CD8-positive, alpha-beta memory T cell (primary cell): Measurements from ENCODE around the gene RHBDL1. TPM values are rescaled to one million over a fixed set of nuclear protein-coding genes. Genes with fewer than 3 reads are reported as not detected.
A peak's percentile ranks its signal among the peaks of the same experiment; 100 is the strongest.

ENCODE experiments used
- CTCF ChIA-PET: fragments of 350-600 bp; sonication (Branson Sonifier 250); formaldehyde crosslinking; loops from one replicate; lab custom pipeline; 2021; ENCODE audit warnings: antibody characterized with exemption; lab: Charles Lee
- POLR2A ChIA-PET: fragments of 350-600 bp; sonication (Branson Sonifier 250); formaldehyde crosslinking; loops from one replicate; lab custom pipeline; 2021; ENCODE audit warnings: antibody characterized with exemption; lab: Charles Lee
- DNase-seq, 5 donors: peaks; one replicate each; pipeline versions ENCODE4 v3.0.0 to v3.0.0-alpha.2; 2020 to 2022; ENCODE audit warnings: mixed read lengths in 1 of 5
- H3K27ac ChIP-seq: one replicate; pipeline ENCODE4 v1.7.0; 2013; ENCODE audit warnings: low read depth, mild to moderate bottlenecking, low read length, moderate library complexity
- H3K27me3 ChIP-seq: 2 replicates; pipeline ENCODE4 v1.7.0; 2013; ENCODE audit warnings: low read length, mild to moderate bottlenecking; ENCODE audit not compliant: insufficient read depth, poor library complexity, severe bottlenecking
- H3K36me3 ChIP-seq: 2 replicates; pipeline ENCODE4 v1.7.0; 2013; ENCODE audit warnings: mild to moderate bottlenecking, low read length, moderate library complexity; ENCODE audit not compliant: insufficient read depth
- H3K4me1 ChIP-seq: 2 replicates; pipeline ENCODE4 v1.7.0; 2013; ENCODE audit warnings: mild to moderate bottlenecking, low read length, moderate library complexity; ENCODE audit not compliant: insufficient read depth
- H3K4me3 ChIP-seq: 2 replicates; pipeline ENCODE4 v1.7.0; 2013; ENCODE audit warnings: mild to moderate bottlenecking, low read length
- H3K9me3 ChIP-seq: 2 replicates; pipeline ENCODE4 v1.7.0; 2013; ENCODE audit warnings: mild to moderate bottlenecking, low read length
- H3K27ac Mint-ChIP-seq, 8 donors: one replicate each; pipeline ENCODE4 v1.8.0; 2020 to 2021; ENCODE audit warnings: mixed read lengths in 8 of 8, mild to moderate bottlenecking in 6 of 8, inconsistent platforms in 3 of 8, moderate library complexity in 3 of 8
- H3K27me3 Mint-ChIP-seq, 2 donors: one replicate each; pipeline ENCODE4 v1.8.0; 2020 to 2021; ENCODE audit warnings: mixed read lengths in 2 of 2, mild to moderate bottlenecking in 1 of 2, moderate library complexity in 1 of 2
- H3K36me3 Mint-ChIP-seq, 3 donors: one replicate each; pipeline ENCODE4 v1.8.0; 2020 to 2021; ENCODE audit warnings: mixed read lengths in 3 of 3, inconsistent platforms in 1 of 3, mild to moderate bottlenecking in 1 of 3
- H3K4me1 Mint-ChIP-seq, 3 donors: one replicate each; pipeline ENCODE4 v1.8.0; 2020 to 2021; ENCODE audit warnings: mixed read lengths in 3 of 3, inconsistent platforms in 1 of 3, mild to moderate bottlenecking in 1 of 3
- H3K4me3 Mint-ChIP-seq, 7 donors: one replicate each; pipeline ENCODE4 v1.8.0; 2020 to 2021; ENCODE audit warnings: mixed read lengths in 7 of 7, mild to moderate bottlenecking in 6 of 7, moderate library complexity in 4 of 7, inconsistent platforms in 2 of 7
- H3K9me3 Mint-ChIP-seq, 5 donors: one replicate each; pipeline ENCODE4 v1.8.0; 2020 to 2022; ENCODE audit warnings: mixed read lengths in 5 of 5, mild to moderate bottlenecking in 3 of 5, moderate library complexity in 2 of 5, inconsistent platforms in 1 of 5
- polyA plus RNA-seq: library from polyadenylated mRNA; unstranded; fragments of 300-500 nt; fragmentation: Illumina TruSeq; gene quantifications from one replicate; pipeline ENCODE4 v1.2.3, GENCODE V29; 2021
- total RNA-seq, 2 experiments: library from RNA; stranded (reverse); gene quantifications; one replicate each; pipeline ENCODE4 v1.2.3, GENCODE V29; 2021

The RHBDL1 gene
- total and polyA plus RNA-seq, 3 experiments from 2014 or later = 0.29 to 0.44 (median 0.33) TPM

- Mint-ChIP-seq H3K27me3 (peaks cover 0 to 7% of the 10 kb centered on the region in 2 donors), H3K36me3 (peaks cover 0 to 6% (median 0%) of the 10 kb centered on the region in 3 donors), H3K9me3 (peaks cover 0 to 3% (median 0%) of the 10 kb centered on the region in 5 donors), H3K4me1 (peaks cover 0 to 24% (median 16%) of the 10 kb centered on the region in 3 donors), H3K27ac (peak overlapping the region in 2 of 8 donors; percentile 50 to 94), H3K4me3 (peak overlapping the region; percentile 8 to 77 (median 50))
- POLR2A ChIA-PET = no interaction called here
- CTCF ChIA-PET = no interaction called here
- Histone ChIP-seq H3K27me3 (no peaks in the 10 kb centered on the region), H3K9me3 (no peaks in the 10 kb centered on the region), H3K4me3 (no peak overlapping the region), H3K27ac (no peak overlapping the region), H3K36me3 (no peaks in the 10 kb centered on the region), H3K4me1 (peaks cover 23% of the 10 kb centered on the region)
- DNase-seq = no peak
Observed at GRCh38 chr16:640614-641013, 34.9 kb upstream of the RHBDL1 start.

GRCh38 chr16:641326-642188 lies 33.9 kb upstream of the RHBDL1 start, which contains the start of gene MCRIP2:
MCRIP2 (plus strand) TSS chr16:641828; CDS start chr16:641992, 164 bp downstream.
- ChIA-PET POLR2A (no interaction called here), CTCF (no interaction called here)
- peaks cover 0 to 21% (median 12%) of the 10 kb centered on the region in 3 donors for H3K4me1 Mint-ChIP-seq
- peak within 1 kb of the TSS in 5 of 8 donors; percentile 50 to 94 (median 69) for H3K27ac Mint-ChIP-seq
- H3K27ac ChIP-seq = peak within 1 kb of the TSS; percentile 73
- DNase-seq = peak; percentile 41 to 69 (median 51)
- H3K27me3 ChIP-seq = no peaks in the 10 kb centered on the region
- no peaks in the 10 kb centered on the region for H3K36me3 ChIP-seq
- H3K4me1 ChIP-seq = peaks cover 23% of the 10 kb centered on the region
- H3K9me3 ChIP-seq = no peaks in the 10 kb centered on the region
- H3K4me3 ChIP-seq = peak within 1 kb of the TSS; percentile 45
- H3K27me3 Mint-ChIP-seq = peaks cover 0 to 3% of the 10 kb centered on the region in 2 donors
- peak within 1 kb of the TSS; percentile 58 to 90 (median 72) for H3K4me3 Mint-ChIP-seq
- H3K9me3 Mint-ChIP-seq = peaks cover 0 to 3% (median 0%) of the 10 kb centered on the region in 5 donors
- peaks cover 0 to 3% (median 0%) of the 10 kb centered on the region in 3 donors for H3K36me3 Mint-ChIP-seq

GRCh38 chr16:642189-643049 lies 33.1 kb upstream of the RHBDL1 start:
- CTCF ChIA-PET = no interaction called here
- peak overlapping the region; percentile 58 to 90 (median 70) for H3K4me3 Mint-ChIP-seq
- H3K27ac ChIP-seq = peak overlapping the region; percentile 47

GRCh38 chr16:643050-643368 lies 32.5 kb upstream of the RHBDL1 start:
- H3K4me1 Mint-ChIP-seq = peaks cover 0 to 18% (median 10%) of the 10 kb centered on the region in 3 donors
- Histone ChIP-seq H3K4me1 (peaks cover 20% of the 10 kb centered on the region), H3K36me3 (no peaks in the 10 kb centered on the region), H3K27me3 (no peaks in the 10 kb centered on the region), H3K4me3 (no peak overlapping the region), H3K27ac (peak overlapping the region; percentile 47), H3K9me3 (no peaks in the 10 kb centered on the region)
- CTCF ChIA-PET = no interaction called here
- no peaks in the 10 kb centered on the region for H3K36me3 Mint-ChIP-seq
- no peak for DNase-seq
- no peaks in the 10 kb centered on the region for H3K9me3 Mint-ChIP-seq
- no peaks in the 10 kb centered on the region for H3K27me3 Mint-ChIP-seq
- H3K27ac Mint-ChIP-seq = peak overlapping the region in 1 of 8 donors; percentile 69
- POLR2A ChIA-PET = no interaction called here
- H3K4me3 Mint-ChIP-seq = peak overlapping the region; percentile 59 to 90 (median 72)

More at GRCh38 chr16:642189-643049, 33.1 kb upstream of the RHBDL1 start:
- H3K27me3 Mint-ChIP-seq = no peaks in the 10 kb centered on the region
- H3K36me3 Mint-ChIP-seq = no peaks in the 10 kb centered on the region
- DNase-seq = peak in 2 of 5 donors; percentile 18 to 25
- H3K27me3 ChIP-seq = no peaks in the 10 kb centered on the region
- H3K9me3 Mint-ChIP-seq = no peaks in the 10 kb centered on the region
- H3K4me1 ChIP-seq = peaks cover 21% of the 10 kb centered on the region
- H3K36me3 ChIP-seq = no peaks in the 10 kb centered on the region
- no peaks in the 10 kb centered on the region for H3K9me3 ChIP-seq
- peak overlapping the region in 3 of 8 donors; percentile 54 to 73 (median 69) for H3K27ac Mint-ChIP-seq
- H3K4me3 ChIP-seq = peak overlapping the region; percentile 45
- POLR2A ChIA-PET = no interaction called here
- peaks cover 0 to 22% (median 10%) of the 10 kb centered on the region in 3 donors for H3K4me1 Mint-ChIP-seq

GRCh38 chr16:644556-644955 lies 30.9 kb upstream of the RHBDL1 start:
- CTCF ChIA-PET = no interaction called here
- Histone ChIP-seq H3K4me3 (no peak overlapping the region), H3K27me3 (no peaks in the 10 kb centered on the region), H3K27ac (no peak overlapping the region), H3K4me1 (peaks cover 28% of the 10 kb centered on the region), H3K9me3 (no peaks in the 10 kb centered on the region), H3K36me3 (no peaks in the 10 kb centered on the region)
- no peak for DNase-seq
- no peaks in the 10 kb centered on the region for H3K36me3 Mint-ChIP-seq
- H3K4me1 Mint-ChIP-seq = peaks cover 0 to 23% (median 13%) of the 10 kb centered on the region in 3 donors
- POLR2A ChIA-PET = no interaction called here
- H3K4me3 Mint-ChIP-seq = peak overlapping the region in 3 of 7 donors; percentile 24 to 82 (median 72)
- no peaks in the 10 kb centered on the region for H3K9me3 Mint-ChIP-seq
- H3K27me3 Mint-ChIP-seq = no peaks in the 10 kb centered on the region
- peak overlapping the region in 2 of 8 donors; percentile 33 to 43 for H3K27ac Mint-ChIP-seq

GRCh38 chr16:645852-646678 lies 29.4 kb upstream of the RHBDL1 start:
- Histone ChIP-seq H3K9me3 (no peaks in the 10 kb centered on the region), H3K27me3 (no peaks in the 10 kb centered on the region), H3K36me3 (no peaks in the 10 kb centered on the region), H3K27ac (no peak overlapping the region), H3K4me3 (no peak overlapping the region), H3K4me1 (peaks cover 27% of the 10 kb centered on the region)
- Mint-ChIP-seq H3K27me3 (no peaks in the 10 kb centered on the region), H3K4me1 (peaks cover 0 to 29% (median 13%) of the 10 kb centered on the region in 3 donors), H3K36me3 (no peaks in the 10 kb centered on the region), H3K4me3 (peak overlapping the region in 1 of 7 donors; percentile 82), H3K9me3 (no peaks in the 10 kb centered on the region), H3K27ac (no peak overlapping the region)
- no peak for DNase-seq
- CTCF ChIA-PET = no interaction called here
- POLR2A ChIA-PET = no interaction called here

- peak overlapping the region in 2 of 8 donors; percentile 45 to 83 for H3K27ac Mint-ChIP-seq
Observed at GRCh38 chr16:646679-647172, 28.7 kb upstream of the RHBDL1 start.

More at GRCh38 chr16:646679-647172, 28.7 kb upstream of the RHBDL1 start:
- Histone ChIP-seq H3K36me3 (no peaks in the 10 kb centered on the region), H3K27ac (no peak overlapping the region), H3K4me3 (no peak overlapping the region), H3K9me3 (no peaks in the 10 kb centered on the region), H3K27me3 (no peaks in the 10 kb centered on the region), H3K4me1 (peaks cover 22% of the 10 kb centered on the region)
- Mint-ChIP-seq H3K4me3 (peak overlapping the region in 2 of 7 donors; percentile 12 to 42), H3K36me3 (no peaks in the 10 kb centered on the region), H3K4me1 (peaks cover 0 to 29% (median 13%) of the 10 kb centered on the region in 3 donors), H3K27me3 (no peaks in the 10 kb centered on the region), H3K9me3 (no peaks in the 10 kb centered on the region)
- CTCF ChIA-PET = no interaction called here
- POLR2A ChIA-PET = no interaction called here
- no peak for DNase-seq
